Measurements from ENCODE around the gene CCDC82. TPM values are rescaled to one million over a fixed set of nuclear protein-coding genes. Genes with fewer than 3 reads are reported as not detected.
A peak's percentile ranks its signal among the peaks of the same experiment; 100 is the strongest.
"Not testable (repeated sequence)": the region's sequence is repeated elsewhere in the genome, so short reads cannot be mapped to it uniquely, and the experiment has no call there.

Gene CCDC82
- total RNA-seq (2012; rRNA removed): 12.9 TPM in 2 replicates

GRCh38 chr11:96389720-96390487 is at the start of gene CCDC82, which contains the start of gene JRKL:
Gene CCDC82 (minus strand): TSS chr11:96389912. CDS start chr11:96384747, 5,165 bp downstream.
Gene JRKL (plus strand): TSS chr11:96390013. CDS start chr11:96390650, 637 bp downstream.
- peak within 1 kb of the TSS; percentile 81 for H3K4me3 ChIP-seq (ENCODE audit: low read length)
- H3K9me3 ChIP-seq (replicated peaks; ENCODE audit: low read length): no peaks in the 10 kb centered on the region
- H3K36me3 ChIP-seq (ENCODE audit: insufficient read depth, low read length): no peaks in the 10 kb centered on the region
- peak within 1 kb of the TSS; percentile 83 for H3K4me2 ChIP-seq (ENCODE audit: low read length)
- no peaks in the 10 kb centered on the region for H3K27me3 ChIP-seq (ENCODE audit: control insufficient read depth, insufficient read depth, low read length)
- peaks cover 9% of the 10 kb centered on the region for H3K4me1 ChIP-seq (ENCODE audit: control insufficient read depth, insufficient read depth, low read length)
- peak within 1 kb of the TSS; percentile 90 for H3K9ac ChIP-seq (ENCODE audit: low read depth, low read length)

GRCh38 chr11:96432654-96433053 is 42.9 kb upstream of the CCDC82 start:
- H3K36me3 ChIP-seq (ENCODE audit: insufficient read depth, low read length); H3K9me3 ChIP-seq (replicated peaks; ENCODE audit: low read length); H3K4me1 ChIP-seq (ENCODE audit: control insufficient read depth, insufficient read depth, low read length); H3K4me2 ChIP-seq (ENCODE audit: low read length); H3K4me3 ChIP-seq (ENCODE audit: low read length); H3K9ac ChIP-seq (ENCODE audit: low read depth, low read length): not testable (repeated sequence)
- H3K27me3 ChIP-seq (ENCODE audit: control insufficient read depth, insufficient read depth, low read length): peaks cover 54% of the 10 kb centered on the region

- Histone ChIP-seq H3K4me2 (ENCODE audit: low read length) (no peak overlapping the region), H3K36me3 (ENCODE audit: insufficient read depth, low read length) (no peaks in the 10 kb centered on the region), H3K27me3 (ENCODE audit: control insufficient read depth, insufficient read depth, low read length) (peaks cover 43% of the 10 kb centered on the region), H3K4me1 (ENCODE audit: control insufficient read depth, insufficient read depth, low read length) (no peaks in the 10 kb centered on the region), H3K4me3 (ENCODE audit: low read length) (no peak overlapping the region), H3K9ac (ENCODE audit: low read depth, low read length) (no peak overlapping the region), H3K9me3 (replicated peaks; ENCODE audit: low read length) (no peaks in the 10 kb centered on the region)
Measured at GRCh38 chr11:96430668-96431067, 41.0 kb upstream of the CCDC82 start.

- Histone ChIP-seq H3K27me3 (ENCODE audit: control insufficient read depth, insufficient read depth, low read length) (peaks cover 10% of the 10 kb centered on the region), H3K36me3 (ENCODE audit: insufficient read depth, low read length) (no peaks in the 10 kb centered on the region), H3K9me3 (replicated peaks; ENCODE audit: low read length) (no peaks in the 10 kb centered on the region), H3K4me3 (ENCODE audit: low read length) (no peak overlapping the region), H3K4me2 (ENCODE audit: low read length) (no peak overlapping the region), H3K4me1 (ENCODE audit: control insufficient read depth, insufficient read depth, low read length) (no peaks in the 10 kb centered on the region), H3K9ac (ENCODE audit: low read depth, low read length) (no peak overlapping the region)
Measured at GRCh38 chr11:96424693-96425092, 35.0 kb upstream of the CCDC82 start.

DNA sequence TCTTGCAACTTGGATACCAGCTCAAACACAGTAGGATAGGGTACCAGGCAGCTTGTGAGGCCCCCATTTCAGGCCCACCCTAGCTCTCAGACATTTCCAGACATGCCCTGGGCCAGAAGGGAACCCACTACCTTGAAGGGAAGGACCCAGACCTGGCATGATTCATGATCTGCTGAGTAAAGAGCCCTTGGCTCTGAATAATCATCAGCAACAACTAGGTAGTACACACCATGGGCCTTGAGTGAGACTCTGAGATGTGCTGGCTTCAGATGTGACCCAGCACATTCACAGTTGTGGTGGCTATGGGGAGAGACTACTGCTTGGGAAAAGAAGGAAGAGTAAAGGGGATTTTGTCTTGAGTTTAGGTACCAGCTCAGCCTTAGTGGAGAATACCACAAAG is 23.7 kb upstream of the CCDC82 start:
- Histone ChIP-seq H3K9me3 (replicated peaks; ENCODE audit: low read length) (no peaks in the 10 kb centered on the region), H3K4me2 (ENCODE audit: low read length) (no peak overlapping the region), H3K27me3 (ENCODE audit: control insufficient read depth, insufficient read depth, low read length) (peaks cover 13% of the 10 kb centered on the region), H3K4me3 (ENCODE audit: low read length) (no peak overlapping the region), H3K36me3 (ENCODE audit: insufficient read depth, low read length) (no peaks in the 10 kb centered on the region), H3K9ac (ENCODE audit: low read depth, low read length) (no peak overlapping the region), H3K4me1 (ENCODE audit: control insufficient read depth, insufficient read depth, low read length) (no peaks in the 10 kb centered on the region)

DNA sequence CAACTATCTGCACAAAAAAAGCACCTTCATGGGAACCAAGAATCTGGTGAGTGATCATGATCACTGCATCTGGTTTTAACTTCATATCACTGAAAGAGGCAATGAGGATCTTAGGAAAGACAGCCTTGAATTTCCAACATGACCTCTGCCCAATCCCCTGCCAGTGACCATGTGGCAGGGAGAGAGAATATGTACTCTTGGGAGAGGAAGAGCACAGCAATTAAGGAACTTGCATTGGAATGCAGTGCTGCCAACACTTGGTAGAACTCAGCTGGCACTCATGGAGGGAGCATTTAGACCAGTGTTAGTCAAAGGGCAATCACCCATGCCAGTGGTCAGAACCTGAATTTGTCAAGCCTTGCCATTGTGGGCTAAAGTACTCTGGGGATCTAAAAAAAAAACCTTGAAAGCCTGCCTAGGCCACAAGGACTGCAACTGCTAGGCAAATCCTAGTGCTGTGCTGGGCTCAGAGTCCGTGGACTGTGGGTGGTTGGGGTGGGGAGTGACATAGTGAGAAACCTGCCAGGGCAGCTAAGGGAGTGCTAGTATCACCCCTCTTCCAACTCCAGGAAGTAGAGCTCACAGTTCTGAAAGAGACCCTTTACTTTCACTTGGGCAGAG is 23.2 kb upstream of the CCDC82 start:
- no peaks in the 10 kb centered on the region for H3K4me1 ChIP-seq (ENCODE audit: control insufficient read depth, insufficient read depth, low read length)
- H3K9ac ChIP-seq (ENCODE audit: low read depth, low read length): no peak overlapping the region
- no peak overlapping the region for H3K4me3 ChIP-seq (ENCODE audit: low read length)
- H3K9me3 ChIP-seq (replicated peaks; ENCODE audit: low read length): no peaks in the 10 kb centered on the region
- H3K36me3 ChIP-seq (ENCODE audit: insufficient read depth, low read length): no peaks in the 10 kb centered on the region
- H3K27me3 ChIP-seq (ENCODE audit: control insufficient read depth, insufficient read depth, low read length): peaks cover 8% of the 10 kb centered on the region
- H3K4me2 ChIP-seq (ENCODE audit: low read length): no peak overlapping the region

DNA sequence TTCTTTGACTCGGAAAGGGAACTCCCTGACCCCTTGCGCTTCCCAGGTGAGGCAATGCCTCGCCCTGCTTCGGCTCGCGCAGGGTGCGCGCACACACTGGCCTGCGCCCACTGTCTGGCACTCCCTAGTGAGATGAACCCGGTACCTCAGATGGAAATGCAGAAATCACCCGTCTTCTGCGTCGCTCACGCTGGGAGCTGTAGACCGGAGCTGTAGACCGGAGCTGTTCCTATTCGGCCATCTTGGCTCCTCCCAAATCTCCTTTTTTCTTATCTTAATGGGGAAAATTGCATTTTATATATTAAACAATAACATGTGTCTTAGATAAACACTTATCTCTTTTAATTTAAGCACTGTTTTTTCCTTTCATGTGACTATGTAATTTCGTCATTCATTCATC is 21.7 kb upstream of the CCDC82 start:
- not testable (repeated sequence) for H3K36me3 ChIP-seq (ENCODE audit: insufficient read depth, low read length); H3K9me3 ChIP-seq (replicated peaks; ENCODE audit: low read length); H3K4me1 ChIP-seq (ENCODE audit: control insufficient read depth, insufficient read depth, low read length); H3K27me3 ChIP-seq (ENCODE audit: control insufficient read depth, insufficient read depth, low read length)
- peak overlapping the region; percentile 54 for H3K4me3 ChIP-seq (ENCODE audit: low read length)
- H3K9ac ChIP-seq (ENCODE audit: low read depth, low read length): peak overlapping the region; percentile 3
- peak overlapping the region; percentile 37 for H3K4me2 ChIP-seq (ENCODE audit: low read length)

DNA sequence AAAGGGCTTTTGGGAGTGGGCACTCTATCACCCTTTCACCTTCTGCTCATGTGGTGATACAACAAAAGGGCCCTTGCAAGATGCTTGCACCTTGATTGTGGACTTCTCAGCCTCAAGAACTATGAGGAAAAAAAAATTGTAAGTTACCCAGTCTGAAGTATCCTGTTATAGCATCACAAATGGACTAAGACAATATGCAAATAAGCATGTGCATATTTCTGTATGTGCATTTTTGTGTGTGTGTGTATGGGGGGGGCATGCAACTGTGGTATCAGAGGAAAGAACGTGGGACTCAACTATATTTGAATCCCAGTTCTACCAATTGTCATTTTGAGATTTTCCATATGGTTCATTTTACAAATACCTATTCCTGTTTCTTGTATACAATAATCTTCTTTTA is 11.0 kb upstream of the CCDC82 start:
- Histone ChIP-seq H3K9me3 (replicated peaks; ENCODE audit: low read length) (no peaks in the 10 kb centered on the region), H3K4me3 (ENCODE audit: low read length) (no peak overlapping the region), H3K27me3 (ENCODE audit: control insufficient read depth, insufficient read depth, low read length) (peaks cover 7% of the 10 kb centered on the region), H3K4me2 (ENCODE audit: low read length) (no peak overlapping the region), H3K36me3 (ENCODE audit: insufficient read depth, low read length) (no peaks in the 10 kb centered on the region), H3K4me1 (ENCODE audit: control insufficient read depth, insufficient read depth, low read length) (no peaks in the 10 kb centered on the region), H3K9ac (ENCODE audit: low read depth, low read length) (no peak overlapping the region)

DNA sequence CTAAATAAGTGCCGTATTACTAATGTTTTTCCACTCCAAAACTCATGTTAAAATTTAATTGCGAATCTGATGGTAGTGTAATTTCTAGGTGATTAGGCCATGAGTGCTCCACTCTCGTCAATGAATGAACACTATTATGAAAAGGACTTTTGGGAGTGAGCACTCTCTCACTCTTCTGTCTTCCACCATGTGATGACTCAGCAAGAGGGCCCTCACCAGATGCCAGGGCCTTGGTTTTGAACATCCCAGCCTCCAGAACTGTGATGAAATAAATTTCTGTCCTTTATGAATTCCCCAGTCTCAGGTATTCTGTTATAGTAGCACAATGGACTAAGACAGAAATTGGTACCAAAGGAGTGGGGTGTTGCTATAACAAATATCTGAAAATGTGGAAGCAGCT is 8.2 kb upstream of the CCDC82 start:
- H3K36me3 ChIP-seq (ENCODE audit: insufficient read depth, low read length): no peaks in the 10 kb centered on the region

GRCh38 chr11:96396637-96397036 is 6.9 kb upstream of the CCDC82 start:
- Histone ChIP-seq H3K36me3 (ENCODE audit: insufficient read depth, low read length) (no peaks in the 10 kb centered on the region), H3K9ac (ENCODE audit: low read depth, low read length) (no peak overlapping the region), H3K9me3 (replicated peaks; ENCODE audit: low read length) (no peaks in the 10 kb centered on the region), H3K4me1 (ENCODE audit: control insufficient read depth, insufficient read depth, low read length) (peaks cover 2% of the 10 kb centered on the region), H3K27me3 (ENCODE audit: control insufficient read depth, insufficient read depth, low read length) (no peaks in the 10 kb centered on the region), H3K4me2 (ENCODE audit: low read length) (no peak overlapping the region), H3K4me3 (ENCODE audit: low read length) (no peak overlapping the region)

More for the DNA sequence above, 8.2 kb upstream of the CCDC82 start:
- Histone ChIP-seq H3K4me2 (ENCODE audit: low read length) (no peak overlapping the region), H3K4me1 (ENCODE audit: control insufficient read depth, insufficient read depth, low read length) (peaks cover 2% of the 10 kb centered on the region), H3K4me3 (ENCODE audit: low read length) (no peak overlapping the region), H3K27me3 (ENCODE audit: control insufficient read depth, insufficient read depth, low read length) (no peaks in the 10 kb centered on the region), H3K9me3 (replicated peaks; ENCODE audit: low read length) (no peaks in the 10 kb centered on the region), H3K9ac (ENCODE audit: low read depth, low read length) (no peak overlapping the region)

- H3K9ac ChIP-seq (ENCODE audit: low read depth, low read length): no peak overlapping the region
- no peaks in the 10 kb centered on the region for H3K9me3 ChIP-seq (replicated peaks; ENCODE audit: low read length)
- H3K36me3 ChIP-seq (ENCODE audit: insufficient read depth, low read length): no peaks in the 10 kb centered on the region
- peaks cover 9% of the 10 kb centered on the region for H3K4me1 ChIP-seq (ENCODE audit: control insufficient read depth, insufficient read depth, low read length)
- H3K4me3 ChIP-seq (ENCODE audit: low read length): no peak overlapping the region
- no peaks in the 10 kb centered on the region for H3K27me3 ChIP-seq (ENCODE audit: control insufficient read depth, insufficient read depth, low read length)
- no peak overlapping the region for H3K4me2 ChIP-seq (ENCODE audit: low read length)
Measured at GRCh38 chr11:96394773-96395172, 5.1 kb upstream of the CCDC82 start.
